Measurements from ENCODE around the gene SLC35D1.

DNA sequence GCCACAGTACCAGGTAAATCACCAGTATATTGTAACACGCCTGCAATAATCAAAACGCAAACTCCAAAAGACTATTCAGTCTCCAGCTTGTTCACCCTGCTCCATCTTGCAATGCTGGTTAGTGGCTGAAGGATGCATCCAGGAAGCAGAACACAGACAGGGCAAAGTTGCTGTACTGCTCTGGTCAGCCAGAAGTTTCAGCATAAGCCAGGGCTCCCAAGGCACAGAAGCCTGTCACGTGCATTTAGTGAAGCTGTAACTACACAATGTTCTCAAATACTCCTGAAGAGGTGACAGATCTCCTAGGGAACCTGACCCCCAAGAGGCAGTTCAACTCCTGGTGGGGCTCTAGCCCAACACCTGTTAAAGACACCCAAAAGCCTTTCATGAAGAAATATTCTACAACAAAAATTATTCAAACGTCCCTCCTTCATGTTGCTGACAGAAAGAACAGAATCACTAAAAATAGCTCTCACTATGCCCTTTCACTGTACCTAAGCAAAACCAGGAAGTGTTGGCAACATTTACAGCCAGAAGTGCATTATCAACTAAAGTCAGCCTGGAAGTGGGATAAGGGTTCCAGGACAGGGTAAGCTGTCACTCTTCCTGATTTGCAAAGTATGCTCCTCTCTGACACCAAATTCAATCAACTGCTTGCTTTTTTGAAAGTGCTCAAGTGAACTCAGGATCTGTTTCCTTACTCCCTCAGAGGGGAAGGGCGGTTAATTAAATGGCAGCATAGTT, 52.1 kb downstream of the SLC35D1 start:
- TF ChIP-seq TAF1 (IDR thresholded peaks at IDR 0.05; ENCODE audit: borderline replicate concordance, low read depth, low read length) (no peak), POLR2A (IDR thresholded peaks at IDR 0.05; ENCODE audit: low read depth, low read length) (no peak), POLR2AphosphoS5 (IDR thresholded peaks at IDR 0.05; ENCODE audit: low read depth, low read length) (no peak)

Data from GM12892 (cell line).